Measurements from ENCODE around the gene NREP. TPM values are rescaled to one million over a fixed set of nuclear protein-coding genes. Genes with fewer than 3 reads are reported as not detected.

The NREP gene
- total and polyA plus RNA-seq, 2 experiments from 2014 or later: 260 to 300 TPM

GRCh38 chr5:111706345-111706744 is 50.6 kb downstream of the NREP start (continued):
- TF ChIP-seq ZNF462 (CRISPR knock-in tag; IDR thresholded peaks at IDR 0.05) (no peak), EZH2 (IDR thresholded peaks at IDR 0.05; ENCODE audit: low read depth, unreplicated experiment) (no peak), STAT1 (IDR thresholded peaks at IDR 0.05; ENCODE audit: unreplicated experiment) (no peak), REST (IDR thresholded peaks at IDR 0.05; ENCODE audit: unreplicated experiment) (no peak)

- peaks cover 6% of the 10 kb centered on the region for H3K4me1 Mint-ChIP-seq
- Histone ChIP-seq H3K4me3 (no peak overlapping the region), H3F3A (replicated peaks; ENCODE audit: low read depth) (no peaks in the 10 kb centered on the region), H3K9me2 (ENCODE audit: insufficient read depth) (no peaks in the 10 kb centered on the region), H3K4me2 (no peak overlapping the region), H4K20me1 (replicated peaks; ENCODE audit: insufficient read depth) (no peaks in the 10 kb centered on the region), H3K4me1 (ENCODE audit: insufficient read depth) (no peaks in the 10 kb centered on the region), H3K27me3 (ENCODE audit: insufficient read depth) (no peaks in the 10 kb centered on the region), H3K27ac (ENCODE audit: low read depth) (no peak overlapping the region), H2AFZ (no peak overlapping the region), H3K36me3 (ENCODE audit: insufficient read depth) (no peaks in the 10 kb centered on the region; the same call in 1 of the 2 replicates), H3K79me2 (replicated peaks; ENCODE audit: insufficient read depth) (no peaks in the 10 kb centered on the region)
- H3K27me3 Mint-ChIP-seq (ENCODE audit: insufficient read depth, low read depth, poor library complexity): peaks cover 4% of the 10 kb centered on the region
- H3K36me3 Mint-ChIP-seq (ENCODE audit: low read depth): no peaks in the 10 kb centered on the region
- H3K9me3 Mint-ChIP-seq: no peaks in the 10 kb centered on the region
- no peak overlapping the region for H3K4me3 Mint-ChIP-seq
- DNase-seq (ENCODE audit: low spot score): no peak
- no peak for ATAC-seq
- no peak overlapping the region for H3K27ac Mint-ChIP-seq
- TF ChIP-seq REST (IDR thresholded peaks at IDR 0.05; ENCODE audit: unreplicated experiment) (no peak), STAT1 (IDR thresholded peaks at IDR 0.05; ENCODE audit: unreplicated experiment) (no peak), NANOG (IDR thresholded peaks at IDR 0.05; ENCODE audit: borderline replicate concordance) (no peak), ETS1 (IDR thresholded peaks at IDR 0.05) (no peak), JUNB (IDR thresholded peaks at IDR 0.05; ENCODE audit: unreplicated experiment) (no peak), ZNF331 (CRISPR knock-in tag; IDR thresholded peaks at IDR 0.05; ENCODE audit: low read depth) (no peak)
Measured at GRCh38 chr5:111704452-111705085, 52.4 kb downstream of the NREP start.

Measured in GM23338 (cell line).